ENCODE results near the gene ETV5. TPM values are rescaled to one million over a fixed set of nuclear protein-coding genes. Genes with fewer than 3 reads are reported as not detected.
A peak's percentile ranks its signal among the peaks of the same experiment; 100 is the strongest.

ETV5 gene
- polyA plus RNA-seq, 2 of the 4 experiments (the other 2 are of a cell fraction) = 20.5 to 54.7 TPM

- DNase-seq (ENCODE audit: low read depth in 1 of 2, low spot score in 1 of 2) = no peak
- POLR2A ChIA-PET = no interaction called here
Observed at GRCh38 chr3:186059192-186059591, 49.7 kb downstream of the ETV5 start.

GRCh38 chr3:186058225-186058624 lies 50.7 kb downstream of the ETV5 start:
- ATAC-seq (no peak), FAIRE-seq (no peak), DNase-seq (ENCODE audit: low read depth in 1 of 2, low spot score in 1 of 2) (no peak)
- TF ChIP-seq KDM5A (IDR thresholded peaks at IDR 0.05) (no peak), USF2 (IDR thresholded peaks at IDR 0.05) (no peak), RAD21 (conservative IDR thresholded peaks at IDR 0.05 in 1 of 2, IDR thresholded peaks at IDR 0.05 in 1 of 2) (no peak), RNF2 (IDR thresholded peaks at IDR 0.05; ENCODE audit: borderline replicate concordance, low read depth) (no peak), FOXS1 (CRISPR knock-in tag; IDR thresholded peaks at IDR 0.05) (no peak), JUN (IDR thresholded peaks at IDR 0.05) (no peak)
- Histone ChIP-seq H3K4me1 (no peaks in the 10 kb centered on the region), H3K27ac (no peak overlapping the region; a peak in 1 of 6 replicates), H3K9me3 (no peaks in the 10 kb centered on the region), H3K4me2 (no peak overlapping the region), H3K4me3 (no peak overlapping the region)
- WGBS (ENCODE audit: missing lambda C conversion rate) = 91% methylated on average over 6 of the region's 6 CpGs
- CTCF ChIA-PET = no interaction called here
- POLR2A ChIA-PET = no interaction called here

More at GRCh38 chr3:186059192-186059591, 49.7 kb downstream of the ETV5 start:
- no peak for FAIRE-seq
- TF ChIP-seq BCL3 (IDR thresholded peaks at IDR 0.05) (no peak), ZFP36 (IDR thresholded peaks at IDR 0.05; ENCODE audit: borderline replicate concordance, partially characterized antibody) (no peak), RCOR1 (IDR thresholded peaks at IDR 0.05; ENCODE audit: low read depth, low read length) (no peak), HOXB5 (CRISPR knock-in tag; IDR thresholded peaks at IDR 0.05) (no peak), ZC3H11A (IDR thresholded peaks at IDR 0.05) (no peak), HES2 (IDR thresholded peaks at IDR 0.05) (no peak), PHF8 (IDR thresholded peaks at IDR 0.05; ENCODE audit: borderline replicate concordance, low read depth) (no peak), RAD21 (conservative IDR thresholded peaks at IDR 0.05 in 1 of 2, IDR thresholded peaks at IDR 0.05 in 1 of 2) (no peak), NPAS2 (CRISPR knock-in tag; IDR thresholded peaks at IDR 0.05; ENCODE audit: borderline replicate concordance) (no peak), RNF2 (IDR thresholded peaks at IDR 0.05; ENCODE audit: borderline replicate concordance, low read depth) (no peak), HDAC2 (IDR thresholded peaks at IDR 0.05) (no peak), USF2 (IDR thresholded peaks at IDR 0.05) (no peak)
- H3K9me3 ChIP-seq = no peaks in the 10 kb centered on the region
- WGBS (ENCODE audit: missing lambda C conversion rate) = 91% methylated on average over 6 of the region's 6 CpGs
- no peak overlapping the region for H3K4me2 ChIP-seq
- no peak overlapping the region for H3K4me3 ChIP-seq
- ATAC-seq = no peak
- no peaks in the 10 kb centered on the region for H3K4me1 ChIP-seq
- no peak overlapping the region for H3K27ac ChIP-seq
- CTCF ChIA-PET = interaction anchor here (1.5 kb wide), 1 partner anchor 183 kb away, joined by 6 read pairs; no protein-coding TSS in a partner anchor

GRCh38 chr3:186057594-186057993 lies 51.3 kb downstream of the ETV5 start:
- TF ChIP-seq MAFK (IDR thresholded peaks at IDR 0.05; ENCODE audit: partially characterized antibody) (peak; percentile 68), POLR2A (IDR thresholded peaks at IDR 0.05; ENCODE audit: low read length) (no peak), CHD4 (IDR thresholded peaks at IDR 0.05; ENCODE audit: borderline replicate concordance) (no peak)
- ATAC-seq (no peak), FAIRE-seq (no peak), DNase-seq (ENCODE audit: low read depth in 1 of 2, low spot score in 1 of 2) (peak in 1 of 2 experiments; percentile 6)
- ChIA-PET POLR2A (no interaction called here), CTCF (no interaction called here)
- Histone ChIP-seq H3K4me2 (no peak overlapping the region), H3K4me1 (no peaks in the 10 kb centered on the region), H3K4me3 (no peak overlapping the region), H3K9me3 (no peaks in the 10 kb centered on the region), H3K27ac (peak overlapping the region in 1 of 2 experiments; percentile 48; a peak in 2 of 6 replicates)
- WGBS (ENCODE audit: missing lambda C conversion rate) = 90% methylated on average over 4 of the region's 4 CpGs

All from A549 (cell line).